Right lobe of liver (tissue), 6 donors: ENCODE measurements around the gene SLC2A4RG. TPM values are rescaled to one million over a fixed set of nuclear protein-coding genes. Genes with fewer than 3 reads are reported as not detected.

Experiments
- ATAC-seq, 4 donors: fragments of 200-7000 bp; cut with Tn5 transposase; one replicate each; pipeline ENCODE4 v1.9.1; 2020; ENCODE audit warnings: mild to moderate bottlenecking in 4 of 4, moderate library complexity in 4 of 4
- DNase-seq, 3 donors: peaks; one replicate each; pipeline ENCODE4 v3.0.0-alpha.2; 2020
- H3K27ac ChIP-seq, 3 donors: fragments of 200-600 bp; one replicate each; pipeline ENCODE4 v1.8.0; 2022
- H3K27me3 ChIP-seq, 2 donors: fragments of 200-600 bp; one replicate each; pipeline ENCODE4 v1.8.0; 2022
- H3K36me3 ChIP-seq, 4 donors: fragments of 200-600 bp; sonication (generic) in 1 of 4; one replicate each; pipeline versions ENCODE4 v1.5.1 to v1.8.0; 2017 to 2022; ENCODE audit warnings: control low read depth in 1 of 4
- H3K4me1 ChIP-seq, 4 donors: fragments of 200-600 bp; sonication (generic) in 1 of 4; one replicate each; pipeline versions ENCODE4 v1.5.1 to v1.8.0; 2017 to 2022; ENCODE audit warnings: control low read depth in 1 of 4
- H3K4me3 ChIP-seq, 3 donors: fragments of 200-600 bp; one replicate each; pipeline ENCODE4 v1.8.0; 2022
- H3K9me3 ChIP-seq, 4 donors: fragments of 200-600 bp; sonication (generic) in 1 of 4; one replicate each; pipeline versions ENCODE4 v1.5.1 to v1.8.0; 2017 to 2022; ENCODE audit warnings: control low read depth in 1 of 4
- CTCF ChIP-seq, 4 donors: fragments of 200-600 bp in 3 of 4; fragments of 450-650 bp in 1 of 4; IDR thresholded peaks; one replicate each; pipeline versions ENCODE4 v1.5.1 to v1.8.0; 2016 to 2022; ENCODE audit warnings: antibody characterized with exemption in 4 of 4, mild to moderate bottlenecking in 2 of 4
- POLR2A ChIP-seq: fragments of 450-650 bp; IDR thresholded peaks from one replicate; pipeline ENCODE4 v1.6.1; 2017; ENCODE audit warnings: antibody characterized with exemption, mild to moderate bottlenecking
- WGBS: methylation state at CpG from one replicate; pipeline ENCODE4 v1.1.6; 2018; ENCODE audit warnings: low coverage, low lambda C conversion rate; ENCODE audit not compliant: insufficient coverage; ENCODE audit errors: missing lambda C conversion rate; 5-methylcytosine and 5-hydroxymethylcytosine counted together
- intact Hi-C, 2 donors: fragments of 100-400 bp; cut with DNase I; formaldehyde crosslinking; loops; one replicate each; pipeline versions ENCODE4 v1.11.2 to v1.14.1; 2022
- total RNA-seq, 6 experiments: library from RNA; depleted of rRNA in 2 of 6; stranded (reverse); fragments of >200 nt in 2 of 6; fragmentation: NEBNext Ultra II Directional in 3 of 6; extraction: Animal tissue kit (Norgen Biotek cat#: 25700) in 3 of 6; gene quantifications; one replicate each; pipeline versions ENCODE4 v1.1.0 to v1.2.4, GENCODE V29; 2016 to 2023
- donor health status: DM: no; HTN: yes; CAD: no.
- donor health status: DM: no; HTN: no; CAD: no.
- donor health status: DM: no; HTN: no; CAD: no.
- donor health status: DM: no; HTN: yes; CAD: no.
- donor health status: DM: no; HTN: yes; CAD: no.

SLC2A4RG gene
- total RNA-seq, 6 experiments from 2014 or later: 36.0 to 180 (median 73.8) TPM

DNA sequence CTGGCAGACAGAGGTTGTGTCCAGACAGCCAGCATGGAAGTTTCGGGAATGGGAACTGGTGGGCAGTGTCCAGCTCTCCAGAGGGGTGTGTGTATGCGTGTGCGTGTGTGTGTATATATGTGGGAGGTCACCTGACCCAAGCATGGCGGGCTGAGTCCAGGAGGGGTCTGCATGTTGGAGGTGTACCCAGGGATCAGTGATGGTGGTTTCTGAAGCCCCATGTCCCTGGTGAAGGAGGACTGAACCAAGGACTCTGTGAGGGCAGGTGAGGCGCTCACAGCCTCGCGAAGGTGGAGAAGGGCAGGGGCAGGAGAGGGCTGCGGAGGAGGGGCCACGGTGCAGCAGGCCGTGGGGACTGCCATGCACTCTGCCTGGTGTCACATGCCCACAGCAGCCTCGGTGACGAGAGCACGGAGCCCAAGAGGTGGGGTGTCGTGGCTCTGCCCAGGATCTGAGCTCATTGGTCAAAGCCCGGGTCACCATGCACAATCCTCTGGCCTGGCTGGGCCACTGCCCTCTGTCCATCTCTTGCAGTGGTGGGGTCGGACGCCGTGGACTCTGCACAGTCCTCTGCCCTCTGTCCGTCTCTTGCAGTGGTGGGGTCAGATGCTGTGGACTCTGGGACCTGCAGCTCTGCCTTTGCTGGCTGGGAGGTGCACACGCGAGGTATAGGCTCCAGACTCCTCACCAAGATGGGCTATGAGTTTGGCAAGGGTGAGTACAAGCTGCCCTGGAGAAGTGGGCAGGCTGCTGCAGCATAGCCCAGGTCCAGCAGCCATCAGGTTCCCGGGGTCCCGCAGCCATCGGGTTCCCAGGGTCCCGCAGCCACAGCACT is 5.2 kb upstream of the SLC2A4RG start:
- H3K36me3 ChIP-seq: peaks cover 0 to 3% (median 0%) of the 10 kb centered on the region in 4 donors

DNA sequence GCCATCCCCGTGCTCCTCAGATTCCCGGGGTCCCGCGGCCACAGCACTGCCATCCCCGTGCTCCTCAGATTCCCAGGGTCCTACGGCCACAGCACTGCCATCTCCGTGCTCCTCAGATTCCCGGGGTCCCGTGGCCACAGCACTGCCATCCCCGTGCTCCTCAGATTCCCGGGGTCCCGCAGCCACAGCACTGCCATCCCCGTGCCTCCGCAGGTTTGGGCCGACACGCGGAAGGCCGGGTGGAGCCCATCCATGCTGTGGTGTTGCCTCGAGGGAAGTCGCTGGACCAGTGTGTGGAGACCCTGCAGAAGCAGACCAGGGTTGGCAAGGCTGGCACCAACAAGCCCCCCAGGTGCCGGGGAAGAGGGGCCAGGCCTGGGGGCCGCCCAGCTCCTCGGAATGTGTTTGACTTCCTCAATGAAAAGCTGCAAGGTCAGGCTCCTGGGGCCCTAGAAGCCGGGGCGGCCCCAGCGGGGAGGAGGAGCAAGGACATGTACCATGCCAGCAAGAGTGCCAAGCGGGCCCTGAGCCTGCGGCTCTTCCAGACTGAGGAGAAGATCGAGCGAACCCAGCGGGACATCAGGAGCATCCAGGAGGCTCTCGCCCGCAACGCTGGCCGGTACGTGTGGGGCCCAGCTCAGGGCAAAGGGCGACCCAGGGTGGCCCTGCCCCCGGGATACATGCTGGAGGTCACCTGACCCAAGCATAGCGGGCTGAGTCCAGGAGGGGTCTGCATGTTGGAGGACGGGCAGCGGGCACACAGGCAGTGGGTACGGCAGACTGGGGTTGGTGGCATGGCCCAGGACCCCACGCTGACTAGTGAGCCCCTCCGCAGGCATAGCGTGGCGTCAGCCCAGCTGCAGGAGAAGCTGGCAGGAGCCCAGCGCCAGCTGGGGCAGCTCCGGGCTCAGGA is 4.4 kb upstream of the SLC2A4RG start:
- intact Hi-C loops: no loop called here
- Histone ChIP-seq H3K27me3 (no peaks in the 10 kb centered on the region), H3K9me3 (no peaks in the 10 kb centered on the region), H3K4me3 (peak overlapping the region; percentile 65 to 92 (median 75)), H3K27ac (peak overlapping the region in 2 of 3 donors; percentile 50 to 91), H3K36me3 (peaks cover 0 to 3% (median 0%) of the 10 kb centered on the region in 4 donors), H3K4me1 (peaks cover 0 to 13% (median 4%) of the 10 kb centered on the region in 4 donors)
- ATAC-seq (peak; percentile 22 to 48 (median 36)), DNase-seq (peak; percentile 70 to 87 (median 86))
- 41% methylated on average over 11 of the region's 48 CpGs for WGBS
- no peak for TF ChIP-seq CTCF (IDR thresholded peaks at IDR 0.05)
- TF ChIP-seq POLR2A: no peak

More for the DNA sequence above, 5.2 kb upstream of the SLC2A4RG start:
- intact Hi-C loops: no loop called here
- no peak for TF ChIP-seq POLR2A
- TF ChIP-seq CTCF (IDR thresholded peaks at IDR 0.05): no peak
- H3K27ac ChIP-seq: peak overlapping the region in 2 of 3 donors; percentile 32 to 91
- H3K27me3 ChIP-seq: no peaks in the 10 kb centered on the region
- peak overlapping the region; percentile 65 to 92 (median 75) for H3K4me3 ChIP-seq
- 63% methylated on average over 4 of the region's 25 CpGs for WGBS
- DNase-seq (peak; percentile 76 to 97 (median 97)), ATAC-seq (peak; percentile 36 to 67 (median 52))
- peaks cover 0 to 15% (median 5%) of the 10 kb centered on the region in 4 donors for H3K4me1 ChIP-seq
- H3K9me3 ChIP-seq: no peaks in the 10 kb centered on the region

GRCh38 chr20:63735859-63736718 is 3.5 kb upstream of the SLC2A4RG start, which contains the start of gene LIME1:
Gene LIME1, plus strand, starts transcription at chr20:63736664. Its CDS starts 886 bp downstream, at chr20:63737550.
- H3K27me3 ChIP-seq: no peaks in the 10 kb centered on the region
- peak within 1 kb of the TSS in 2 of 3 donors; percentile 50 to 91 for H3K27ac ChIP-seq
- TF ChIP-seq POLR2A: no peak
- TF ChIP-seq CTCF (IDR thresholded peaks at IDR 0.05): no peak
- ATAC-seq (peak; percentile 1 to 22 (median 10)), DNase-seq (peak; percentile 79 to 94 (median 93))
- no peaks in the 10 kb centered on the region for H3K9me3 ChIP-seq
- peak within 1 kb of the TSS; percentile 65 to 92 (median 75) for H3K4me3 ChIP-seq
- intact Hi-C loops: no loop called here
- H3K4me1 ChIP-seq: peaks cover 0 to 13% (median 5%) of the 10 kb centered on the region in 4 donors
- WGBS: 27% methylated on average over 19 of the region's 31 CpGs
- H3K36me3 ChIP-seq: peaks cover 0 to 3% (median 0%) of the 10 kb centered on the region in 4 donors
